Common myeloid progenitor, CD34-positive (primary cell): Measurements from ENCODE around the gene ETDB.
"Not testable (repeated sequence)": the region's sequence is repeated elsewhere in the genome, so short reads cannot be mapped to it uniquely, and the experiment has no call there.

Source experiments
- CTCF ChIA-PET: fragments of 350-600 bp; sonication (Branson Sonifier 250); formaldehyde crosslinking; loops from one replicate; lab custom pipeline; 2021; ENCODE audit warnings: antibody characterized with exemption; lab: Charles Lee
- POLR2A ChIA-PET: fragments of 350-600 bp; sonication (Branson Sonifier 250); formaldehyde crosslinking; loops from one replicate; lab custom pipeline; 2021; ENCODE audit warnings: antibody characterized with exemption; lab: Charles Lee
- DNase-seq, 3 donors: peaks; one replicate each; pipeline versions ENCODE4 v3.0.0 to v3.0.0-alpha.2; 2013
- H3K27ac ChIP-seq, 2 experiments: 1 replicate in 1 of 2; 2 replicates in 1 of 2; pipeline ENCODE4 v1.7.0; 2013; ENCODE audit warnings: inconsistent platforms in 2 of 2, low read length in 2 of 2, mild to moderate bottlenecking in 2 of 2, low read depth in 1 of 2, moderate library complexity in 1 of 2; ENCODE audit not compliant: severe bottlenecking in 2 of 2, insufficient read depth in 1 of 2, poor library complexity in 1 of 2
- H3K27me3 ChIP-seq, 5 experiments: replicated peaks in 2 of 5; 1 replicate in 3 of 5; 2 replicates in 2 of 5; pipeline versions ENCODE4 v1.6.1 to v1.7.0; 2013; ENCODE audit warnings: low read length in 4 of 5, mild to moderate bottlenecking in 2 of 5, moderate library complexity in 2 of 5, inconsistent platforms in 1 of 5; ENCODE audit not compliant: insufficient read depth in 5 of 5, control insufficient read depth in 4 of 5
- H3K36me3 ChIP-seq, 4 experiments: 1 replicate in 2 of 4; 2 replicates in 2 of 4; pipeline versions ENCODE4 v1.6.1 to v1.7.0; 2013; ENCODE audit warnings: low read length in 3 of 4, control low read depth in 1 of 4, mild to moderate bottlenecking in 1 of 4; ENCODE audit not compliant: control insufficient read depth in 4 of 4, insufficient read depth in 4 of 4
- H3K4me1 ChIP-seq, 4 experiments: 1 replicate in 3 of 4; 2 replicates in 1 of 4; pipeline versions ENCODE4 v1.6.1 to v1.7.1; 2013; ENCODE audit warnings: low read length in 3 of 4, mild to moderate bottlenecking in 3 of 4, control low read depth in 1 of 4, inconsistent platforms in 1 of 4, moderate library complexity in 1 of 4; ENCODE audit not compliant: control insufficient read depth in 4 of 4, insufficient read depth in 4 of 4; ENCODE audit errors: control extremely low read depth in 1 of 4
- H3K4me3 ChIP-seq, 7 experiments: 1 replicate in 4 of 7; 2 replicates in 3 of 7; pipeline versions ENCODE4 v1.5.1 to v1.7.0; 2013; ENCODE audit warnings: mild to moderate bottlenecking in 7 of 7, low read length in 6 of 7, moderate library complexity in 6 of 7, inconsistent platforms in 2 of 7, low read depth in 2 of 7, control low read depth in 1 of 7; ENCODE audit not compliant: insufficient read depth in 4 of 7, control insufficient read depth in 1 of 7; ENCODE audit errors: extremely low read depth in 1 of 7
- H3K9me3 ChIP-seq, 5 experiments: 1 replicate in 4 of 5; 2 replicates in 1 of 5; pipeline versions ENCODE4 v1.6.1 to v1.7.1; 2013; ENCODE audit warnings: low read length in 4 of 5, mild to moderate bottlenecking in 2 of 5, inconsistent platforms in 1 of 5, low read depth in 1 of 5, moderate library complexity in 1 of 5; ENCODE audit not compliant: control insufficient read depth in 4 of 5, insufficient read depth in 2 of 5; ENCODE audit errors: control extremely low read depth in 1 of 5
- WGBS: methylation state at CpG from one replicate; pipeline ENCODE4 v1.1.5; 2013; ENCODE audit not compliant: insufficient coverage; 5-methylcytosine and 5-hydroxymethylcytosine counted together

ETDB gene

GRCh38 chrX:135112743-135113142, 7.6 kb downstream of the ETDB start:
- no peak overlapping the region for H3K27ac ChIP-seq
- H3K27me3 ChIP-seq: peaks cover 0 to 3% (median 0%) of the 10 kb centered on the region in 5 experiments
- no peak for DNase-seq
- WGBS: 100% methylated on average over 1 of the region's 1 CpG
- H3K4me3 ChIP-seq: no peak overlapping the region
- peaks cover 0 to 3% (median 0%) of the 10 kb centered on the region in 5 experiments for H3K9me3 ChIP-seq
- H3K4me1 ChIP-seq: no peaks in the 10 kb centered on the region
- CTCF ChIA-PET: interaction anchor here (1.9 to 2.0 kb wide), 2 partner anchors 62 to 73 kb away, joined by 4 to 8 read pairs; no protein-coding TSS in a partner anchor
- POLR2A ChIA-PET: no interaction called here
- H3K36me3 ChIP-seq: no peaks in the 10 kb centered on the region

DNA sequence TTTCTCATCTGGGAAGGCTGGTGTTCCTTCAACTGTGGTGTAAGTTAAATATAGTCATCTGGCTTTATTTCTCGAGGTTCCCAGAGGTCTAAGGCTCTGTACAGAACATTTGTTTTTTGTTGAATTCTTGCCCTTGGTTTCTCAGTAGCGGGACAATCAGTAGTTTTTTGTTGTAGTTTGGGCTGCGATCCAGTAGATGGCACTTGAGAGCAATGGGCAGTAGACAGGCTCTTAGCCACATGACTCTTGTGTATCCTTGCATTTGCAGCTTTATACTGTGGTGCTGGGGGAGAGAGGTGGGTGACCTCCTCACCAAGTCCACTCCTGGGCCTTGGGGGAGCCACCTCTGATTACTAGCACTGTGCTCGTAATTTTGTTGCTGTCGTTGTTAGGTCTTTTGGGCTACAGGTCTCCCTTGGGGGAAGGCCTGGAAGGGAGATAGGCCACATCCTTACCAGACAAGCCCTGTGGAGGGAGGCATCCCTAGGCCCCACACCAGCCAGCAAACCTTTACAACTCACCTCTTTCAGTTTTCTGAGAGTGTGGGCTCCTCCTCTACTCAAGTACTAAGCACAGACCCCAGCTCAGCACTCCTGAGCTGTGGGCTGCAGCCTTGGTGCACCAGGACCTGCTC, 8.1 kb downstream of the ETDB start:
- Histone ChIP-seq H3K4me3 (no peak overlapping the region), H3K27ac (no peak overlapping the region), H3K36me3 (no peaks in the 10 kb centered on the region), H3K9me3 (peaks cover 0 to 3% (median 0%) of the 10 kb centered on the region in 5 experiments), H3K27me3 (peaks cover 0 to 3% (median 0%) of the 10 kb centered on the region in 5 experiments), H3K4me1 (no peaks in the 10 kb centered on the region)
- 70% methylated on average over 3 of the region's 5 CpGs for WGBS
- ChIA-PET CTCF (interaction anchor here (1.9 to 2.0 kb wide), 2 partner anchors 61 to 74 kb away, joined by 4 to 8 read pairs; no protein-coding TSS in a partner anchor), POLR2A (no interaction called here)
- peak; percentile 33 to 68 (median 50) for DNase-seq

GRCh38 chrX:135109554-135109953, 10.8 kb downstream of the ETDB start:
- Histone ChIP-seq H3K9me3 (peaks cover 0 to 3% (median 0%) of the 10 kb centered on the region in 5 experiments), H3K27ac (no peak overlapping the region), H3K27me3 (peaks cover 0 to 3% (median 0%) of the 10 kb centered on the region in 5 experiments), H3K4me3 (no peak overlapping the region), H3K4me1 (no peaks in the 10 kb centered on the region), H3K36me3 (no peaks in the 10 kb centered on the region)
- ChIA-PET CTCF (no interaction called here), POLR2A (no interaction called here)
- 50% methylated on average over 1 of the region's 3 CpGs for WGBS
- DNase-seq: no peak

DNA sequence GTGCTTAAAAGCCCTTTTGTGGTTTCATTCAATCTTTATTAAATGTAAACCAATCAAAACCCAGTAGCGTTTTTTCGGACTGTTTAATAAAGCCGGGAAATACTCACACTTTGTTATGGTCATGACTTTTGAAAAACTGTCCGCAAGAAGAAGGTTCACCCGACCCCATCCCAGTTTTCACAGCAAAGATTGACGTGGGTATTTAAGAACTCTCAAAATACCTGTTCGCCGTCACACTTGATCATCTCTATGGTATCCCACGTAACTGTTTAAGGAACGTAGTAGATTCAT, 20.9 kb downstream of the ETDB start:
- CTCF ChIA-PET: no interaction called here
- no peak for DNase-seq
- Histone ChIP-seq H3K27me3 (peaks cover 0 to 26% (median 5%) of the 10 kb centered on the region in 5 experiments), H3K9me3 (no peaks in the 10 kb centered on the region), H3K27ac (no peak overlapping the region), H3K4me1 (peaks cover 0 to 12% (median 3%) of the 10 kb centered on the region in 4 experiments), H3K4me3 (peak overlapping the region in 1 of 7 experiments; percentile 45), H3K36me3 (no peaks in the 10 kb centered on the region)
- POLR2A ChIA-PET: no interaction called here
- 75% methylated on average over 10 of the region's 10 CpGs for WGBS

DNA sequence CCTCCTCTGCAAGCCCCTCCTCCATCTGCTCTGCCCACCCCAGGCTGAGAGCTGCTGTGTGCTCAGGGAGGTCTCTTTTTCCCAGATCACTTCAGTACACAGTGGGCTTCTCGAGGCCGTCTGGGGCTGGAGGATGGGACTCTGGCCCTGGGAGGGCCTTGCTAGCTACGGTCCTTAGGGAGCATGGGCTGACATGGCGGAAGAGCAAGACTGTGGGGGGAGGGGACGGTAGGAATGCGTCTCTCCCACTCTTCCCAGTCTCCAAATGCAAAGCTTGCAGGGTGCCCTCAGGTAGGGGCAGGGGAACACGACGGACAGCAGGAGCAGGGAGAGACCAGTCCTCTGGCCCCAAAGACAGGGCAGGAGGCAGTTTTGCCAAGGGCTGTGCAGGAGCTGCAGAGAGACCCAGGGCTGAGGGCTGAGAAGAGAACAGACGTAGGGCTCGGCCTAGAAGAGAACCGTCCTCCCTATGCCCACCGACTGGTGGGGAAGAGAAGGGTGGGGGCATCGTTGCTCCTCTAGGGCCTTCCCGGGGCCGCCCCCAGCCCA, 23.1 kb downstream of the ETDB start:
- H3K27ac ChIP-seq, H3K9me3 ChIP-seq, H3K4me3 ChIP-seq, POLR2A ChIA-PET, H3K36me3 ChIP-seq, DNase-seq: not testable (repeated sequence)
- peaks cover 0 to 12% (median 3%) of the 10 kb centered on the region in 4 experiments for H3K4me1 ChIP-seq
- 48% methylated on average over 2 of the region's 15 CpGs for WGBS
- peaks cover 0 to 28% (median 5%) of the 10 kb centered on the region in 5 experiments for H3K27me3 ChIP-seq
- CTCF ChIA-PET: interaction anchor here (0.8 kb wide), 1 partner anchor 15 kb away, joined by 3 read pairs; no protein-coding TSS in a partner anchor

DNA sequence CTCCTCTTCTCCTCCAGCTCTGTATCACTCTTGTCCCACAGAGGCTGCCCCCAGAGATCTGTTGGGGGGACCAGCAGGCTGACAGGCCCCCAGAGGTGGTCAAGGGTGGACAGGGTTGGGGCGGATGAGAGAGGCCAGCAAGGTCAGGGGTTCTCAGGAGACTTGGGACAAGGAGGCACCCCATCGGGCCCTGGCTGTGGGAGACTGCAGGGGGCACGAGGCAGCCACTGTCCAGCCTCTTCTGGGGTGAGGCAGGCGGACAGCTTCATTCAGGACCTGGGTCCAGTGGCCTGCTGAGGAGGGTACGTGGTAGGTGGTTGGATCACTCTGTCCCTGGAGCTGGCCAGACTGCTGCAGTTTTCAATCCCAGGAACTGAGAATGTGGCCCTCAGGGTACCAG, 24.6 kb downstream of the ETDB start:
- Histone ChIP-seq H3K36me3 (no peaks in the 10 kb centered on the region), H3K27ac (no peak overlapping the region), H3K4me1 (peaks cover 0 to 12% (median 3%) of the 10 kb centered on the region in 4 experiments), H3K4me3 (no peak overlapping the region), H3K9me3 (no peaks in the 10 kb centered on the region), H3K27me3 (peaks cover 0 to 25% (median 5%) of the 10 kb centered on the region in 5 experiments)
- DNase-seq: no peak
- ChIA-PET POLR2A (no interaction called here), CTCF (no interaction called here)
- 89% methylated on average over 5 of the region's 5 CpGs for WGBS

- DNase-seq: no peak
- ChIA-PET CTCF (no interaction called here), POLR2A (no interaction called here)
- no peak overlapping the region for H3K27ac ChIP-seq
- H3K9me3 ChIP-seq: no peaks in the 10 kb centered on the region
- peaks cover 0 to 22% (median 1%) of the 10 kb centered on the region in 5 experiments for H3K27me3 ChIP-seq
- H3K4me1 ChIP-seq: peaks cover 0 to 12% (median 3%) of the 10 kb centered on the region in 4 experiments
- WGBS: 91% methylated on average over 4 of the region's 6 CpGs
- H3K36me3 ChIP-seq: no peaks in the 10 kb centered on the region
- H3K4me3 ChIP-seq: no peak overlapping the region
Measured at GRCh38 chrX:135094726-135095125, 25.6 kb downstream of the ETDB start.
